Activated CD4-positive, alpha-beta T cell treated with anti-CD3 and anti-CD28 coated beads for 4 hours (primary cell): ENCODE data around the gene ACYP2.
"Not testable (repeated sequence)": the region's sequence is repeated elsewhere in the genome, so short reads cannot be mapped to it uniquely, and the experiment has no call there.

Experiments
- DNase-seq, 2 donors: peaks; one replicate each; pipeline ENCODE4 v3.0.0-alpha.2; 2020

The ACYP2 gene

GRCh38 chr2:54099829-54100585 lies 15.4 kb upstream of the ACYP2 start:
- DNase-seq, result no peak

GRCh38 chr2:54100772-54101171 lies 14.6 kb upstream of the ACYP2 start:
- no peak for DNase-seq

- DNase-seq, result peak; percentile 23 to 36
Observed at GRCh38 chr2:54103454-54104314, 11.7 kb upstream of the ACYP2 start.

GRCh38 chr2:54106631-54107454 lies 8.6 kb upstream of the ACYP2 start:
- DNase-seq, result peak; percentile 6 to 47

- no peak for DNase-seq
Observed at GRCh38 chr2:54107455-54107764, 8.0 kb upstream of the ACYP2 start.

- no peak for DNase-seq
Observed at GRCh38 chr2:54107903-54108615, 7.4 kb upstream of the ACYP2 start.

- DNase-seq, result no peak
Observed at GRCh38 chr2:54109848-54110247, 5.6 kb upstream of the ACYP2 start.

GRCh38 chr2:54114479-54114878 lies 936 bp upstream of the ACYP2 start:
- DNase-seq, result not testable (repeated sequence)

GRCh38 chr2:54114936-54115283 lies 505 bp upstream of the ACYP2 start:
- DNase-seq, result no peak

GRCh38 chr2:54116598-54116997 lies 1.2 kb downstream of the ACYP2 start:
- not testable (repeated sequence) for DNase-seq

- DNase-seq, result no peak
Observed at GRCh38 chr2:54120950-54121349, 5.5 kb downstream of the ACYP2 start.

GRCh38 chr2:54122171-54122935 lies 6.9 kb downstream of the ACYP2 start:
- no peak for DNase-seq

GRCh38 chr2:54122939-54123338 lies 7.5 kb downstream of the ACYP2 start:
- DNase-seq, result no peak

GRCh38 chr2:54127174-54127573 lies 11.8 kb downstream of the ACYP2 start:
- DNase-seq, result not testable (repeated sequence)

- DNase-seq, result no peak
Observed at GRCh38 chr2:54133056-54133455, 17.6 kb downstream of the ACYP2 start.

GRCh38 chr2:54139210-54139609 lies 23.8 kb downstream of the ACYP2 start:
- no peak for DNase-seq

- DNase-seq, result no peak
Observed at GRCh38 chr2:54143780-54144179, 28.4 kb downstream of the ACYP2 start.

- DNase-seq, result no peak
Observed at GRCh38 chr2:54148391-54148790, 33.0 kb downstream of the ACYP2 start.

GRCh38 chr2:54149638-54150441 lies 34.4 kb downstream of the ACYP2 start:
- no peak for DNase-seq

GRCh38 chr2:54158311-54158710 lies 42.9 kb downstream of the ACYP2 start:
- DNase-seq, result no peak
